Prostate gland (tissue), 2 donors: ENCODE results near the gene SENP8. TPM values are rescaled to one million over a fixed set of nuclear protein-coding genes. Genes with fewer than 3 reads are reported as not detected.

Source experiments
- DNase-seq: peaks from one replicate; pipeline ENCODE4 v3.0.0-alpha.2; 2019; ENCODE audit warnings: low spot score
- H3K27ac ChIP-seq, 2 donors: fragments of 200-600 bp; sonication (generic); 2 replicates each; pipeline ENCODE4 v1.5.1; 2017 to 2019
- H3K27me3 ChIP-seq: fragments of 200-600 bp; sonication (generic); replicated peaks from 2 replicates; pipeline ENCODE4 v1.5.1; 2019; ENCODE audit not compliant: insufficient read depth
- H3K36me3 ChIP-seq, 2 donors: fragments of 200-600 bp; sonication (generic); 1 replicate in 1 of 2; 2 replicates in 1 of 2; pipeline versions ENCODE4 v1.5.1 to v1.8.1; 2017 to 2019
- H3K4me1 ChIP-seq: fragments of 200-600 bp; sonication (generic); replicated peaks from 2 replicates; pipeline ENCODE4 v1.5.1; 2019
- H3K4me3 ChIP-seq, 2 donors: fragments of 200-600 bp; sonication (generic); 2 replicates each; pipeline ENCODE4 v1.5.1; 2017 to 2019
- H3K9me3 ChIP-seq: fragments of 200-600 bp; sonication (generic); 2 replicates; pipeline ENCODE4 v1.5.1; 2017
- CTCF ChIP-seq, 4 experiments: fragments of 200-600 bp in 2 of 4; fragments of 450-650 bp in 2 of 4; sonication (generic) in 2 of 4; IDR thresholded peaks; 1 replicate in 3 of 4; 2 replicates in 1 of 4; pipeline ENCODE4 v1.5.1; 2016 to 2019; ENCODE audit warnings: antibody characterized with exemption in 4 of 4, mild to moderate bottlenecking in 2 of 4, moderate library complexity in 2 of 4
- POLR2A ChIP-seq: fragments of 450-650 bp; IDR thresholded peaks from one replicate; pipeline ENCODE4 v1.6.1; 2016; ENCODE audit warnings: antibody characterized with exemption, mild to moderate bottlenecking
- POLR2AphosphoS5 ChIP-seq: sonication (generic); formaldehyde crosslinking; IDR thresholded peaks from one replicate; pipeline ENCODE4 v1.6.1; 2017; ENCODE audit warnings: antibody characterized with exemption
- WGBS: methylation state at CpG from one replicate; pipeline ENCODE4 v1.1.5; 2018; 5-methylcytosine and 5-hydroxymethylcytosine counted together
- intact Hi-C: fragments of 100-400 bp; cut with DNase I; formaldehyde crosslinking; loops from one replicate; pipeline ENCODE4 v1.14.2; 2022
- total RNA-seq, 2 donors: library from RNA; depleted of rRNA; stranded (reverse); fragments of >200 nt; gene quantifications; one replicate each; pipeline ENCODE4 v1.1.0, GENCODE V29; 2016

SENP8 gene
- total RNA-seq, 2 donors from 2014 or later = 3.3 to 5.9 TPM

GRCh38 chr15:72182244-72182643, 64.0 kb downstream of the SENP8 start:
- TF ChIP-seq CTCF (IDR thresholded peaks at IDR 0.05) (no peak), POLR2AphosphoS5 (no peak), POLR2A (no peak)
- Histone ChIP-seq H3K27me3 (no peaks in the 10 kb centered on the region), H3K27ac (no peak overlapping the region), H3K4me1 (no peaks in the 10 kb centered on the region), H3K9me3 (no peaks in the 10 kb centered on the region), H3K36me3 (no peaks in the 10 kb centered on the region), H3K4me3 (no peak overlapping the region)
- DNase-seq = no peak
- intact Hi-C loops = no loop called here
- 86% methylated on average over 3 of the region's 3 CpGs for WGBS

DNA sequence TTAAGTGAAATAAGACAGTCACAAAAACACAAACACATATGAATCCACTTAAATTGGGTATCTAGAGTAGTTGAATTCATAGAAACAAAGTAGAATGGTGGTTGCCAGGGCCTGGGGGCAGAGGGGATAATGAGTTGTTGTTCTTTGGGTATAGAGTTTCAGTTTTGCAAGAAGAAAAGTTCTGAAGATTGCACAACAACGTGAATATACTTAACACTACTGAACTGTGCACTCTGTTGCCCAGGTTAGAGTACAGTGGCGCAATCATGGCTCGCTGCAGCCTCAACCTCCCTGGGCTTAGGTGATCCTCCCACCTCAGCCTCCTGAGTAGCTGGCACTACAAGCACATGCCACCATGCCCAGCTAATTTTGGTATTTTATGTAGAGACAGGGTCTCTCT, 64.5 kb downstream of the SENP8 start:
- no peak for DNase-seq
- H3K27ac ChIP-seq = no peak overlapping the region

DNA sequence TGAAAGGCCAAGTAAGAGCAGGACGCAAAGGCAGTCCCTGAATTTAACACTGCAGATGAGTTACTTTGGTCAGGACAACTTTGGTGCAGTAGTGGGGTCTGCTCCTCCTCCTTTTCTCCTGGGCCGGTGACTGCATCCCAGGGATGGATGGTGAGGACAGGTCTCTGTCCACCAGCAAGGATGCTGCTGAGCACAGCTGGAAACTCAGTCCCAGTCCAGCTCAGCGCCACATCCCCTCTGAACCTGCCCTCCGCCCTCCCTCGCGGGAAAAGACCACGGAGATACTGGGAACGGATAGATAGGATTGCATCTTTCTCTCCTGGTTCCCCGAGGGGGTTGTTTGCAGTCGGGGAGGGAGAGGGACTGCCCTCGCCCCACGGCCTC, 65.6 kb downstream of the SENP8 start:
- Histone ChIP-seq H3K36me3 (no peaks in the 10 kb centered on the region), H3K4me3 (peak overlapping the region in 1 of 2 donors; percentile 24), H3K4me1 (no peaks in the 10 kb centered on the region), H3K27ac (no peak overlapping the region), H3K27me3 (no peaks in the 10 kb centered on the region), H3K9me3 (no peaks in the 10 kb centered on the region)
- no peak for DNase-seq
- intact Hi-C loops = no loop called here
- no peak for TF ChIP-seq POLR2AphosphoS5
- no peak for TF ChIP-seq POLR2A
- TF ChIP-seq CTCF (IDR thresholded peaks at IDR 0.05) = no peak
- WGBS = 43% methylated on average over 12 of the region's 12 CpGs

More for the DNA sequence above, 64.5 kb downstream of the SENP8 start:
- H3K4me1 ChIP-seq = no peaks in the 10 kb centered on the region
- no peak for TF ChIP-seq CTCF (IDR thresholded peaks at IDR 0.05)
- TF ChIP-seq POLR2AphosphoS5 = peak; percentile 22
- no peaks in the 10 kb centered on the region for H3K36me3 ChIP-seq
- intact Hi-C loops = no loop called here
- 72% methylated on average over 3 of the region's 3 CpGs for WGBS
- no peak overlapping the region for H3K4me3 ChIP-seq
- H3K27me3 ChIP-seq = no peaks in the 10 kb centered on the region
- H3K9me3 ChIP-seq = no peaks in the 10 kb centered on the region

DNA sequence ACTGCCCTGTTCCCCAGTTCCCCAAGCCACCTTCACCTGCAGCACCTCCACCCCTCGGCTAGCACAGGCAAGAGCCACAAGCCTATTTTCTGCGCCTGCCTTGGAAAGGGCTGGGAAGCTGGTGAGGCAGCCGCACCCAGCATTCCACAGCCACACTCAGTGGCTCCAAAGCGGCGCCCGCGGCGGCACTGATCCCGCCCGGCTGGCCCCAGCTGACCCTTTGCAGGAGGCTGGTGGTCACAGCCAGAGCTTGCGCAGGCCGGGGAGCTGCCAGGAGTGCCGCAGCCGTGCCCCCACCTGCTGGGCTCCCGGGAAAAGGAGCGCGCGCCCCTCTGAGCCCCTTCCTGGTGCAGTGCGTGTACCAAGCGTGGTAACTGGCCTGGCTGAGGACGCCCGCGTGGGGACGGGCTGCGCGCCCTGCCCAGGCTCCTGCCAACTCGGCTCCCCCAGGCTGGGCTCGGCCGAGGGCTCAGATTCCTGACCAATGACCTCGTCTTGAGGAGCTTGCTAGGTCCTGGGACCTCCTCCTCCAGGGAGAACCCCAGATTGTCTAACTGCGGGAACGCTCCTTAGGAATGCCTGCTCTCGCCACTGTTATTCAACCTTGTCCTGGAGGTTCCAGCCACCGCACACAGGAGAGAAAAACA, 66.1 kb downstream of the SENP8 start:
- peak; percentile 13 for TF ChIP-seq POLR2A
- no peak for TF ChIP-seq CTCF (IDR thresholded peaks at IDR 0.05)
- Histone ChIP-seq H3K4me1 (no peaks in the 10 kb centered on the region), H3K4me3 (peak overlapping the region; percentile 8 to 24), H3K27ac (peak overlapping the region in 1 of 2 donors; percentile 48), H3K36me3 (no peaks in the 10 kb centered on the region), H3K9me3 (no peaks in the 10 kb centered on the region), H3K27me3 (no peaks in the 10 kb centered on the region)
- DNase-seq = no peak
- intact Hi-C loops = no loop called here
- 7% methylated on average over 31 of the region's 34 CpGs for whole genome bisulfite sequencing

DNA sequence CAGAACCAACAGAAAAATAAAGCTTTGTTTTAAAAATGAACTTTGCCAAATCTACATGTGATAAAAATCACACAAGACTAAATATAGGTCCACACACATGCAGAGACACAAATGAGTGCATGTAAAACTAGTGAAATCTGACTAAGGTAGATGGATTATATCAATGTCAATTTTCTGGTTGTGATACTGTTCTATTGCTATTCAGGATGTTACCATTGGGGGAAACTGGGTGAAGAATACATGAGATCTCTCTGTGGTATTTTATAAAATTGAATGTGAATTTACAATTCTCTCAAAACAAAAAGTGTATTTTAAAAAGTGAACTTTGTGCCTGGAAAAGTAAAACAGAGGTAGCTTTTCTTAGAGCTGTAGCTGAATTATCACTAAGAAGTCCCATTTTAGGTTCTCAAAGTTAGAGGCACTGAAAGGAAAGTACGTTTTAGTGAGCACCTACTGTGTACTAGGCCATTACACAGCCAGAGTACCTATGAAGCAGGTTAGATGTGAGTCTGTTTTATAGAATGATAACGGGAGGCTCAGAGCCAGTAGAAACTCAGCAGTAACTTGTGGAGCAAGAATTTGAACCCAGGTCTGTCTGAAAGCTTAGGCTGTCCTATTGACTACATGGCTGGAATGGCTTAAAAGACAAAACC, 71.2 kb downstream of the SENP8 start:
- H3K4me3 ChIP-seq = no peak overlapping the region
- no peaks in the 10 kb centered on the region for H3K36me3 ChIP-seq
- no peaks in the 10 kb centered on the region for H3K27me3 ChIP-seq
- DNase-seq = no peak
- no peaks in the 10 kb centered on the region for H3K4me1 ChIP-seq
- no peaks in the 10 kb centered on the region for H3K9me3 ChIP-seq
- WGBS = 93% methylated on average over 2 of the region's 2 CpGs
- no peak overlapping the region for H3K27ac ChIP-seq
- TF ChIP-seq POLR2AphosphoS5 (no peak), POLR2A (no peak), CTCF (IDR thresholded peaks at IDR 0.05) (no peak)
- intact Hi-C loops = no loop called here
